K562 (cell line): ENCODE measurements around the gene RANGAP1. TPM values are rescaled to one million over a fixed set of nuclear protein-coding genes. Genes with fewer than 3 reads are reported as not detected.

Experiments
- ATF1 ChIP-seq, 2 experiments: fragments of 450-650 bp in 1 of 2; IDR thresholded peaks; 2 replicates each; pipeline ENCODE4 v1.6.1; 2016; ENCODE audit warnings: missing compliant biosample characterization in 1 of 2, missing genetic modification characterization in 1 of 2
- BCOR ChIP-seq: fragments of 450-650 bp; IDR thresholded peaks from 2 replicates; pipeline ENCODE4 v1.6.1; 2016
- BRD4 ChIP-seq: fragments of 200-600 bp; sonication (generic); IDR thresholded peaks from 2 replicates; pipeline ENCODE4 v1.6.1; 2017; ENCODE audit warnings: inconsistent platforms
- C11orf30 ChIP-seq: fragments of 450-650 bp; IDR thresholded peaks from 2 replicates; pipeline ENCODE4 v1.6.1; 2016; ENCODE audit warnings: low read depth, mild to moderate bottlenecking
- EP400 ChIP-seq: fragments of 450-650 bp; IDR thresholded peaks from 2 replicates; pipeline ENCODE4 v1.6.1; 2017; ENCODE audit warnings: antibody characterized with exemption, mild to moderate bottlenecking, moderate library complexity
- ETV5 ChIP-seq: sonication (generic); formaldehyde crosslinking; IDR thresholded peaks from 2 replicates; pipeline ENCODE4 v1.4.0; 2020; ENCODE audit warnings: low read depth, mild to moderate bottlenecking, missing genetic modification reagents
- HNRNPL ChIP-seq: fragments of 200-400 bp; formaldehyde crosslinking; IDR thresholded peaks from 2 replicates; pipeline ENCODE4 v1.6.1; 2017; ENCODE audit warnings: low read depth, mild to moderate bottlenecking, low read length
- JUND ChIP-seq, 2 experiments: IDR thresholded peaks; 2 replicates in 1 of 2; 3 replicates in 1 of 2; pipeline ENCODE4 v1.6.1; 2011; ENCODE audit warnings: borderline replicate concordance in 2 of 2, low read depth in 2 of 2, low read length in 2 of 2, improper control_type of control experiment in 1 of 2, missing biosample characterization in 1 of 2, missing genetic modification characterization in 1 of 2, missing genetic modification reagents in 1 of 2
- KLF13 ChIP-seq: fragments of 450-650 bp; IDR thresholded peaks from 2 replicates; pipeline ENCODE4 v1.6.1; 2016; ENCODE audit warnings: missing genetic modification characterization, low read depth, mild to moderate bottlenecking, missing compliant biosample characterization, moderate library complexity, borderline replicate concordance
- MTA1 ChIP-seq: fragments of 450-650 bp; IDR thresholded peaks from 2 replicates; pipeline ENCODE4 v1.6.1; 2017; ENCODE audit warnings: borderline replicate concordance
- MXI1 ChIP-seq: IDR thresholded peaks from 2 replicates; pipeline ENCODE4 v1.6.1; 2011; ENCODE audit warnings: low read depth, mild to moderate bottlenecking, improper control_type of control experiment, low read length
- NEUROD1 ChIP-seq: fragments of 150-350 bp; IDR thresholded peaks from 2 replicates; pipeline ENCODE4 v1.6.1; 2014; ENCODE audit warnings: borderline replicate concordance, low read length, low read depth; ENCODE audit not compliant: partially characterized antibody
- RBBP5 ChIP-seq: fragments of 200-600 bp; sonication (generic); IDR thresholded peaks from 2 replicates; pipeline ENCODE4 v1.6.1; 2012; ENCODE audit warnings: borderline replicate concordance, mild to moderate bottlenecking, low read length, control low read depth, inconsistent platforms; ENCODE audit not compliant: insufficient read depth, poor library complexity, severe bottlenecking
- SIN3A ChIP-seq, 2 experiments: fragments of 150-350 bp in 1 of 2; IDR thresholded peaks; 2 replicates each; pipeline ENCODE4 v1.6.1; 2011 to 2016; ENCODE audit warnings: borderline replicate concordance in 2 of 2, low read depth in 2 of 2, low read length in 2 of 2, mild to moderate bottlenecking in 2 of 2, moderate library complexity in 2 of 2; ENCODE audit not compliant: control insufficient read depth in 1 of 2
- ZNF143 ChIP-seq: sonication (generic); formaldehyde crosslinking; IDR thresholded peaks from 2 replicates; pipeline ENCODE4 v1.9.0; 2022; ENCODE audit warnings: mild to moderate bottlenecking, missing genetic modification reagents
- ZNF197 ChIP-seq: fragments of 200-800 bp; sonication (Bioruptor generic); IDR thresholded peaks from 2 replicates; pipeline ENCODE4 v1.6.1; 2016; ENCODE audit warnings: low read depth, missing genetic modification characterization, missing compliant biosample characterization
- ZNF766 ChIP-seq: fragments of 200-800 bp; sonication (Bioruptor generic); conservative IDR thresholded peaks from 2 replicates; pipeline ENCODE4 v1.6.1; 2016; ENCODE audit warnings: missing genetic modification characterization, missing compliant biosample characterization
- polyA plus RNA-seq, 8 experiments: library from polyadenylated mRNA; depleted of rRNA in 4 of 8; stranded (reverse) in 5 of 8; unstranded in 3 of 8; fragments of >200 nt; fragmentation: Nextera tagmentation in 2 of 8; fragmentation: Illumina TruSeq in 1 of 8; extraction: Ambion mirVana in 2 of 8; extraction: Trizol in 1 of 8; gene quantifications; 2 replicates each; pipeline versions ENCODE4 v1.2.1 to v1.2.3, GENCODE V29; 2011 to 2014; ENCODE audit warnings: inconsistent platforms in 1 of 8, missing spikeins in 1 of 8
- total RNA-seq, 7 experiments: library from RNA; depleted of rRNA in 6 of 7; stranded (reverse); fragments of >200 nt in 6 of 7; fragmentation: Illumina TruSeq in 2 of 7; extraction: Trizol in 2 of 7; gene quantifications; 2 replicates each; pipeline versions ENCODE4 v1.2.1 to v1.2.3, GENCODE V29; 2011 to 2021; ENCODE audit warnings: low replicate concordance in 1 of 7
- TF ChIP-seq, protein P1 (sequence below): fragments of 450-650 bp; formaldehyde crosslinking; IDR thresholded peaks from 2 replicates; pipeline ENCODE4 v1.4.0; 2022; ENCODE audit warnings: missing genetic modification characterization
- TF ChIP-seq, protein P2 (sequence below): sonication (generic); formaldehyde crosslinking; IDR thresholded peaks from 2 replicates; pipeline ENCODE4 v1.8.0; 2022; ENCODE audit warnings: mild to moderate bottlenecking, missing genetic modification reagents
- TF ChIP-seq, protein P3 (sequence below), 2 experiments: fragments of 450-650 bp in 1 of 2; sonication (generic) in 1 of 2; formaldehyde crosslinking; conservative IDR thresholded peaks; 2 replicates each; pipeline versions ENCODE4 v1.4.0 to v1.8.1; 2020 to 2022; ENCODE audit warnings: mild to moderate bottlenecking in 1 of 2, missing genetic modification reagents in 1 of 2
- TF ChIP-seq, protein P4 (sequence below): fragments of 250-450 bp; sonication (Bioruptor Pico); IDR thresholded peaks from 2 replicates; pipeline ENCODE4 v1.4.0; 2020; ENCODE audit warnings: borderline replicate concordance

RANGAP1 gene
- total and polyA plus RNA-seq, 9 of the 15 experiments (the other 6 are each of a cell fraction or from before 2014, with no cell fraction given): 2.1 to 104 (median 50.6) TPM

DNA sequence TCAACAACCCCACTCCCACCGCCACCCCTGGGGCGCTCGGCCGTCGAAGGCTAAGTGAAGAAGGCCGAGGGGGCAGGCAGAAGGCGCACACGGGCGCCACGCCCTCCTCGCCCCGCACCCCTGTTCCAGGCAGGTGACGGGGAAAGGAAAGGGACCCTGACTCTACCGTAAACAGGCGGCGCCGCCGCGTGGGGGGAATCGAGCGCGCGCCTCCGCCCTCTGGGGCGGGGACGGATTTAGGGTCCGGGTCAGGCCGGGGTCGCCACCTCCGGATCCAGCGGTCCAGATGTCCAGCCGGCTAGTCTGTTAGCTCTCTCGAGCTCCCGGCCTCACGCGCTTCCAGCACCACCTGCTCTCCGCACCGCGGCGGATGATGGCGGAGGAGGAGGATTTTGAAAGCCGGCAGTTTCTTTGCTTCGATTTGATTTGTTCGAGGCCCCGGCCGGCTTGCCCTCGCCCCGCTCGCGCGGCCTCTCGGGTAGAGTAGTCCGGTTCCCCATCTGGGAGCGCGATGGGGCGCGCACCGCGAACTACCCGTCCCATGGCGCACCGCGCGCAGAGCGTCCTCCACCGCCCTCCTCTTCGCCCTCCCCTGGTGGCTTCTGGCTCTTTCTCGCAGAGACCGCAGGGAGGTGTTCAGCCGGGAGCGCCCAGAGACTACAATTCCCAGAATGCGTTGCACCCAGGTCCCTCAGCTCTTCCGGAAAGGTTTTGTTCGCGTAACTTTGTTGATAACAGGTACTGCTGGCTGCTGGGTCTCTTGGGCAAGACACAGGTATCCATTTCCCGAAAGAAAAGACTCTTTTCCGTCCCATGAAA lies at the start of gene RANGAP1 (continued):
- TF ChIP-seq MXI1 (0 out of 2 replicates have a peak, but pooled peaks have one; percentile 7), KLF13 (tag) (peak; percentile 63; the same call in 1 of the 2 replicates), ETV5 (CRISPR knock-in tag) (0 out of 2 replicates have a peak, but pooled peaks have one; percentile 32), EP400 (peak; percentile 99), C11orf30 (peak; percentile 65), ZNF197 (CRISPR knock-in tag) (peak; percentile 89), NEUROD1 (peak; percentile 9), ATF1 (CRISPR knock-in tag; IDR thresholded peaks at IDR 0.05) (peak; percentile 64), ATF1 (tag; IDR thresholded peaks at IDR 0.05) (peak; percentile 80), ZNF143 (CRISPR knock-in tag) (peak; percentile 97), JUND (IDR thresholded peaks at IDR 0.05; ENCODE audit: borderline replicate concordance, low read depth, low read length) (peak; percentile 35; the same call in 1 of the 2 replicates), JUND (tag; IDR thresholded peaks at IDR 0.05; ENCODE audit: borderline replicate concordance, low read depth, low read length) (no peak; the same call in 2 of the 3 replicates), SIN3A (IDR thresholded peaks at IDR 0.05; ENCODE audit: borderline replicate concordance in 2 of 2, control insufficient read depth in 1 of 2, low read depth in 2 of 2, low read length in 2 of 2) (peak; percentile 24 to 50; a peak in 3 of 4 replicates), ZNF766 (peak; percentile 92), MTA1 (peak; percentile 81; the same call in 1 of the 2 replicates), HNRNPL (0 out of 2 replicates have a peak, but pooled peaks have one; percentile 22), RBBP5 (peak; percentile 59), BRD4 (peak; percentile 82), BCOR (0 out of 2 replicates have a peak, but pooled peaks have one; percentile 41)
- TF ChIP-seq, protein P1, sequence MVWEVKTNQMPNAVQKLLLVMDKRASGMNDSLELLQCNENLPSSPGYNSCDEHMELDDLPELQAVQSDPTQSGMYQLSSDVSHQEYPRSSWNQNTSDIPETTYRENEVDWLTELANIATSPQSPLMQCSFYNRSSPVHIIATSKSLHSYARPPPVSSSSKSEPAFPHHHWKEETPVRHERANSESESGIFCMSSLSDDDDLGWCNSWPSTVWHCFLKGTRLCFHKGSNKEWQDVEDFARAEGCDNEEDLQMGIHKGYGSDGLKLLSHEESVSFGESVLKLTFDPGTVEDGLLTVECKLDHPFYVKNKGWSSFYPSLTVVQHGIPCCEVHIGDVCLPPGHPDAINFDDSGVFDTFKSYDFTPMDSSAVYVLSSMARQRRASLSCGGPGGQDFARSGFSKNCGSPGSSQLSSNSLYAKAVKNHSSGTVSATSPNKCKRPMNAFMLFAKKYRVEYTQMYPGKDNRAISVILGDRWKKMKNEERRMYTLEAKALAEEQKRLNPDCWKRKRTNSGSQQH (CRISPR knock-in tag): no peak
- TF ChIP-seq, protein P2, sequence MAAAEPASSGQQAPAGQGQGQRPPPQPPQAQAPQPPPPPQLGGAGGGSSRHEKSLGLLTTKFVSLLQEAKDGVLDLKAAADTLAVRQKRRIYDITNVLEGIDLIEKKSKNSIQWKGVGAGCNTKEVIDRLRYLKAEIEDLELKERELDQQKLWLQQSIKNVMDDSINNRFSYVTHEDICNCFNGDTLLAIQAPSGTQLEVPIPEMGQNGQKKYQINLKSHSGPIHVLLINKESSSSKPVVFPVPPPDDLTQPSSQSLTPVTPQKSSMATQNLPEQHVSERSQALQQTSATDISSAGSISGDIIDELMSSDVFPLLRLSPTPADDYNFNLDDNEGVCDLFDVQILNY (CRISPR knock-in tag): 0 out of 2 replicates have a peak, but pooled peaks have one; percentile 60
- TF ChIP-seq, protein P3, sequence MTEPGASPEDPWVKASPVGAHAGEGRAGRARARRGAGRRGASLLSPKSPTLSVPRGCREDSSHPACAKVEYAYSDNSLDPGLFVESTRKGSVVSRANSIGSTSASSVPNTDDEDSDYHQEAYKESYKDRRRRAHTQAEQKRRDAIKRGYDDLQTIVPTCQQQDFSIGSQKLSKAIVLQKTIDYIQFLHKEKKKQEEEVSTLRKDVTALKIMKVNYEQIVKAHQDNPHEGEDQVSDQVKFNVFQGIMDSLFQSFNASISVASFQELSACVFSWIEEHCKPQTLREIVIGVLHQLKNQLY (CRISPR knock-in tag; conservative IDR thresholded peaks at IDR 0.05): no peak
- TF ChIP-seq, protein P4, sequence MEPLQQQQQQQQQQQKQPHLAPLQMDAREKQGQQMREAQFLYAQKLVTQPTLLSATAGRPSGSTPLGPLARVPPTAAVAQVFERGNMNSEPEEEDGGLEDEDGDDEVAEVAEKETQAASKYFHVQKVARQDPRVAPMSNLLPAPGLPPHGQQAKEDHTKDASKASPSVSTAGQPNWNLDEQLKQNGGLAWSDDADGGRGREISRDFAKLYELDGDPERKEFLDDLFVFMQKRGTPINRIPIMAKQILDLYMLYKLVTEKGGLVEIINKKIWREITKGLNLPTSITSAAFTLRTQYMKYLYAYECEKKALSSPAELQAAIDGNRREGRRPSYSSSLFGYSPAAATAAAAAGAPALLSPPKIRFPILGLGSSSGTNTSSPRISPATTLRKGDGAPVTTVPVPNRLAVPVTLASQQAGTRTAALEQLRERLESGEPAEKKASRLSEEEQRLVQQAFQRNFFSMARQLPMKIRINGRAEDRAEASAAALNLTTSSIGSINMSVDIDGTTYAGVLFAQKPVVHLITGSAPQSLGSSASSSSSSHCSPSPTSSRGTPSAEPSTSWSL (CRISPR knock-in tag): no peak
